ENCODE results near the gene PRKG1. TPM values are rescaled to one million over a fixed set of nuclear protein-coding genes. Genes with fewer than 3 reads are reported as not detected.

The PRKG1 gene
- total and polyA plus RNA-seq, 2 donors (not counting 1 experiment from before 2014, with no cell fraction given), result 45.8 to 71.8 TPM

DNA sequence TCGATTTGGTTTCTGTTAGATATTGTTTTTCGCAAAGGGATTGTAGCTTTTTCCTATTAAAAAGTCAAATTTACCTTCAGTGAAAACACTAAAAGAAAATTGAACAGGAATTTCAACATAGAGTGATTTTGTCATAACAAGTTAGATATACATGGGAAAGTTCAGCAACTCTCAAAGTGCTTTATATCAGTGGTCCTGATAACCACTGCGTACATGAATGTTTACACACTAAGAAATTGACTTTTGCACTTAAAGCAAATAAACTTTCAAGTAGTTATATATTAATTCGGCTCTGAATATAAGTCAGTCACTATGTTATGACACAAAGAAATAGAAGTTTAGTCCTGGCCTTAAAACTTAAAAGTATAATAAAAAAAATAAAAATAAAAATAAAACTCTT lies 1138.5 kb downstream of the PRKG1 start:
- H3K27ac ChIP-seq (ENCODE audit: insufficient read depth, low read length), result no peak overlapping the region
- H3K4me1 ChIP-seq (ENCODE audit: control insufficient read depth, extremely low read depth, insufficient read depth, low read length), result no peaks in the 10 kb centered on the region
- H3K4me3 ChIP-seq (replicated peaks in 1 of 4; ENCODE audit: control extremely low read depth in 1 of 4, insufficient read depth in 1 of 4, low read depth in 3 of 4, low read length in 4 of 4), result no peak overlapping the region
- no peak overlapping the region for H3K4me2 ChIP-seq (ENCODE audit: extremely low read depth, insufficient read depth, low read length)
- no peak for DNase-seq (ENCODE audit: low read depth in 2 of 2)
- TF ChIP-seq, protein P1, sequence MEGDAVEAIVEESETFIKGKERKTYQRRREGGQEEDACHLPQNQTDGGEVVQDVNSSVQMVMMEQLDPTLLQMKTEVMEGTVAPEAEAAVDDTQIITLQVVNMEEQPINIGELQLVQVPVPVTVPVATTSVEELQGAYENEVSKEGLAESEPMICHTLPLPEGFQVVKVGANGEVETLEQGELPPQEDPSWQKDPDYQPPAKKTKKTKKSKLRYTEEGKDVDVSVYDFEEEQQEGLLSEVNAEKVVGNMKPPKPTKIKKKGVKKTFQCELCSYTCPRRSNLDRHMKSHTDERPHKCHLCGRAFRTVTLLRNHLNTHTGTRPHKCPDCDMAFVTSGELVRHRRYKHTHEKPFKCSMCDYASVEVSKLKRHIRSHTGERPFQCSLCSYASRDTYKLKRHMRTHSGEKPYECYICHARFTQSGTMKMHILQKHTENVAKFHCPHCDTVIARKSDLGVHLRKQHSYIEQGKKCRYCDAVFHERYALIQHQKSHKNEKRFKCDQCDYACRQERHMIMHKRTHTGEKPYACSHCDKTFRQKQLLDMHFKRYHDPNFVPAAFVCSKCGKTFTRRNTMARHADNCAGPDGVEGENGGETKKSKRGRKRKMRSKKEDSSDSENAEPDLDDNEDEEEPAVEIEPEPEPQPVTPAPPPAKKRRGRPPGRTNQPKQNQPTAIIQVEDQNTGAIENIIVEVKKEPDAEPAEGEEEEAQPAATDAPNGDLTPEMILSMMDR (conservative IDR thresholded peaks at IDR 0.05 in 1 of 2, IDR thresholded peaks at IDR 0.05 in 1 of 2; ENCODE audit: low read depth in 1 of 2, low read length in 2 of 2), result no peak
- TF ChIP-seq EZH2 (IDR thresholded peaks at IDR 0.05; ENCODE audit: low read length, missing control alignments), result no peak
- H3K36me3 ChIP-seq (ENCODE audit: control insufficient read depth, insufficient read depth, low read length), result no peaks in the 10 kb centered on the region
- H2AFZ ChIP-seq (ENCODE audit: low read length), result no peak overlapping the region
- no peak overlapping the region for H3K9ac ChIP-seq (ENCODE audit: insufficient read depth, low read length)
- no peaks in the 10 kb centered on the region for H3K79me2 ChIP-seq (ENCODE audit: control insufficient read depth, insufficient read depth, low read length)
- no peaks in the 10 kb centered on the region for H4K20me1 ChIP-seq (ENCODE audit: control insufficient read depth, extremely low read depth, insufficient read depth, low read length)
- no peaks in the 10 kb centered on the region for H3K27me3 ChIP-seq (ENCODE audit: control insufficient read depth, insufficient read depth, low read length)
- H3K9me3 ChIP-seq (ENCODE audit: control insufficient read depth, insufficient read depth, low read depth, low read length), result no peaks in the 10 kb centered on the region

DNA sequence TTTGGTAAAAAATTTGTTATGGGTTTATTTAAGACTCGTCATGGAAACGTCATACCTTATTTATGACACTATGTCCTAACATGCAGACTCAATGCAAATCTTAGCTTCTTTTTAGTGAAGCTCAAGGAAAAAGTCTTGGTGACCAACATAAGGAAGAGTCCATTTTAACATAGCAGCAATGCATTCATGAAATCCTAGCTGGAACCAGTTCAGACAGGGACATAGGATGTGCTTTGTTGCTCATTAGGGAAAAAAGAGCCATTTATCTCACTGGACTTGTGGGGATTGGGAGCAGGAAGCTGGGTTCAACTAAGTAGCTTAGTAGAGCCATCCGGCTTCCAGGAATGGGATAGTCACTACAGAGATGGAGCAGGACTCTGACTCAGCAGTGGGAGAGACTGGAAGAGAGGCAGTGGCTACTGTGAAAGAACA lies 1139.0 kb downstream of the PRKG1 start:
- no peak overlapping the region for H2AFZ ChIP-seq (ENCODE audit: low read length)
- no peaks in the 10 kb centered on the region for H3K4me1 ChIP-seq (ENCODE audit: control insufficient read depth, extremely low read depth, insufficient read depth, low read length)
- no peak overlapping the region for H3K4me3 ChIP-seq (replicated peaks in 1 of 4; ENCODE audit: control extremely low read depth in 1 of 4, insufficient read depth in 1 of 4, low read depth in 3 of 4, low read length in 4 of 4)
- H3K27ac ChIP-seq (ENCODE audit: insufficient read depth, low read length), result peak overlapping the region; percentile 19
- H3K9ac ChIP-seq (ENCODE audit: insufficient read depth, low read length), result no peak overlapping the region
- no peaks in the 10 kb centered on the region for H3K79me2 ChIP-seq (ENCODE audit: control insufficient read depth, insufficient read depth, low read length)
- H3K36me3 ChIP-seq (ENCODE audit: control insufficient read depth, insufficient read depth, low read length), result no peaks in the 10 kb centered on the region
- H3K9me3 ChIP-seq (ENCODE audit: control insufficient read depth, insufficient read depth, low read depth, low read length), result no peaks in the 10 kb centered on the region
- no peaks in the 10 kb centered on the region for H4K20me1 ChIP-seq (ENCODE audit: control insufficient read depth, extremely low read depth, insufficient read depth, low read length)
- peak; percentile 37 to 61 for DNase-seq (ENCODE audit: low read depth in 2 of 2)
- H3K4me2 ChIP-seq (ENCODE audit: extremely low read depth, insufficient read depth, low read length), result no peak overlapping the region
- no peaks in the 10 kb centered on the region for H3K27me3 ChIP-seq (ENCODE audit: control insufficient read depth, insufficient read depth, low read length)
- no peak for TF ChIP-seq EZH2 (IDR thresholded peaks at IDR 0.05; ENCODE audit: low read length, missing control alignments)
- TF ChIP-seq, protein P1 (conservative IDR thresholded peaks at IDR 0.05 in 1 of 2, IDR thresholded peaks at IDR 0.05 in 1 of 2; ENCODE audit: low read depth in 1 of 2, low read length in 2 of 2), result no peak

DNA sequence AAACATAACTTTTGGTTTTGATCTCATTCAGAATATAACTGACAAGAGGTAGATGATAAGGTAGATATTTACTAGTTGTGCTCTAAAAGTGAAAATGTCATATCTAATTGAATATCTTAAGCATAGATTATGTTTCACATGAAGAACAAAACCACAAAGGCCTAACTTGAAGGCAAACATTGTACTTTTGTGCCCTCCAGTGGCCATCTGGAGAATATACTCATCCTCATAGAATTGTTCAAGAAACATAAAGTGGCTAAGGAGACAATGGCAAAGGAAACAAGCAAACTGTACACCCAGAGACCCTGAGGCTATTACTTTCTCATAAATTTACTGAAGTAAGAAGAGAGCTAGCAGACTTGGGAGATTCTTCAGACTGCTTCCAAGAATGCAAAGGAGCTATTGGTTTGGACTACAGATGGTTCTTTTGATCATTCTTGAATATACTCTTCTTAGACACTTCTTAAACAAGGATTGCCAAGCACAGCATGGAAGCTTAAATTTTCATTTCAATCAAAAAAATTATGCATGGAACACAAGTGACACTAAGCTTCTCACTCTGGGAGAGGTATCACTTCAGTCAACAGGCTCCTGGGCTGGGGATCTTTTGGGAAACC lies 1141.6 kb downstream of the PRKG1 start:
- H3K9me3 ChIP-seq (ENCODE audit: control insufficient read depth, insufficient read depth, low read depth, low read length), result no peaks in the 10 kb centered on the region
- TF ChIP-seq EZH2 (IDR thresholded peaks at IDR 0.05; ENCODE audit: low read length, missing control alignments), result no peak
- TF ChIP-seq, protein P1 (conservative IDR thresholded peaks at IDR 0.05 in 1 of 2, IDR thresholded peaks at IDR 0.05 in 1 of 2; ENCODE audit: low read depth in 1 of 2, low read length in 2 of 2), result peak; percentile 69 to 71
- H3K4me2 ChIP-seq (ENCODE audit: extremely low read depth, insufficient read depth, low read length), result no peak overlapping the region

More for the DNA sequence above, 1141.6 kb downstream of the PRKG1 start:
- Histone ChIP-seq H3K4me3 (replicated peaks in 1 of 4; ENCODE audit: control extremely low read depth in 1 of 4, insufficient read depth in 1 of 4, low read depth in 3 of 4, low read length in 4 of 4) (no peak overlapping the region), H3K27ac (ENCODE audit: insufficient read depth, low read length) (no peak overlapping the region), H3K27me3 (ENCODE audit: control insufficient read depth, insufficient read depth, low read length) (no peaks in the 10 kb centered on the region), H3K9ac (ENCODE audit: insufficient read depth, low read length) (no peak overlapping the region), H3K4me1 (ENCODE audit: control insufficient read depth, extremely low read depth, insufficient read depth, low read length) (no peaks in the 10 kb centered on the region), H3K79me2 (ENCODE audit: control insufficient read depth, insufficient read depth, low read length) (no peaks in the 10 kb centered on the region), H4K20me1 (ENCODE audit: control insufficient read depth, extremely low read depth, insufficient read depth, low read length) (no peaks in the 10 kb centered on the region), H2AFZ (ENCODE audit: low read length) (no peak overlapping the region), H3K36me3 (ENCODE audit: control insufficient read depth, insufficient read depth, low read length) (no peaks in the 10 kb centered on the region)
- peak; percentile 52 to 88 for DNase-seq (ENCODE audit: low read depth in 2 of 2)
